GM12878 (cell line): Measurements from ENCODE around the gene PLA2G12B. TPM values are rescaled to one million over a fixed set of nuclear protein-coding genes. Genes with fewer than 3 reads are reported as not detected.

Experiments used
- ATAC-seq: fragments of 200-7000 bp; cut with Tn5 transposase; 3 replicates; pipeline ENCODE4 v1.9.1; 2020; ENCODE audit warnings: mild to moderate bottlenecking, moderate library complexity
- BruUV-seq: library from RNA; stranded (reverse); fragments of 400-500 nt; replicated peaks from 2 replicates; lab custom pipeline; 2021; lab: Mats Ljungman, UMichigan
- CTCF ChIA-PET: fragments of 300-600 bp; sonication (Branson Sonifier 250); formaldehyde crosslinking; extraction: SDS; loops from one replicate; lab custom pipeline; 2021; ENCODE audit warnings: inconsistent platforms; lab: Yijun Ruan, JAX
- POLR2A ChIA-PET: fragments of 350-600 bp; formaldehyde crosslinking; extraction: SDS; loops from one replicate; lab custom pipeline; 2021; ENCODE audit warnings: inconsistent platforms; lab: Charles Lee
- RAD21 ChIA-PET: fragments of 300-600 bp; sonication (Branson Sonifier 250); formaldehyde crosslinking; loops from one replicate; lab custom pipeline; 2023; ENCODE audit warnings: antibody characterized with exemption; ENCODE audit not compliant: unreplicated experiment; lab: Charles Lee
- SMC1A ChIA-PET: fragments of 300-600 bp; sonication (Branson Sonifier 250); formaldehyde crosslinking; loops from one replicate; lab custom pipeline; 2023; ENCODE audit not compliant: unreplicated experiment, uncharacterized antibody; lab: Charles Lee
- DNase-seq: peaks from one replicate; pipeline ENCODE4 v3.0.0-alpha.2; 2011; ENCODE audit warnings: low read depth, low spot score
- FAIRE-seq: peaks from 3 replicates; lab custom pipeline; 2011; peaks lifted over from hg19 to GRCh38; lab: Jason Lieb, UNC
- H2AFZ ChIP-seq: 2 replicates; pipeline ENCODE4 v1.6.0; 2011; ENCODE audit warnings: low read depth, low read length, control low read depth; ENCODE audit not compliant: control insufficient read depth
- H3K27ac ChIP-seq: 2 replicates; pipeline ENCODE4 v1.5.1; 2011; ENCODE audit warnings: control low read depth; ENCODE audit not compliant: control insufficient read depth, insufficient read depth
- H3K27me3 ChIP-seq, 2 experiments: replicated peaks in 1 of 2; 2 replicates each; pipeline versions ENCODE4 v1.6.0 to v1.6.1; 2011; ENCODE audit warnings: low read length in 1 of 2; ENCODE audit not compliant: control insufficient read depth in 2 of 2, insufficient read depth in 2 of 2
- H3K36me3 ChIP-seq, 2 experiments: 2 replicates each; pipeline ENCODE4 v1.5.1; 2011; ENCODE audit warnings: low read length in 1 of 2; ENCODE audit not compliant: control insufficient read depth in 2 of 2, insufficient read depth in 2 of 2
- H3K4me1 ChIP-seq: 2 replicates; pipeline ENCODE4 v1.6.1; 2011; ENCODE audit warnings: mild to moderate bottlenecking, low read length, moderate library complexity, mixed read lengths; ENCODE audit not compliant: control insufficient read depth, insufficient read depth
- H3K4me2 ChIP-seq: 2 replicates; pipeline ENCODE4 v1.6.0; 2011; ENCODE audit warnings: control low read depth; ENCODE audit not compliant: control insufficient read depth, insufficient read depth
- H3K4me3 ChIP-seq: fragments of 200-600 bp; sonication (generic); 2 replicates; pipeline ENCODE4 v1.5.1; 2016
- H3K79me2 ChIP-seq: 2 replicates; pipeline ENCODE4 v1.6.0; 2011; ENCODE audit warnings: low read length; ENCODE audit not compliant: control insufficient read depth, insufficient read depth
- H3K9ac ChIP-seq: 2 replicates; pipeline ENCODE4 v1.8.0; 2011; ENCODE audit warnings: low read length, control low read depth, mixed read lengths; ENCODE audit not compliant: control insufficient read depth, insufficient read depth
- H3K9me3 ChIP-seq: replicated peaks from 3 replicates; pipeline ENCODE4 v1.5.1; 2011; ENCODE audit warnings: mild to moderate bottlenecking, low read length; ENCODE audit not compliant: control insufficient read depth, insufficient read depth
- H4K20me1 ChIP-seq: 2 replicates; pipeline ENCODE4 v1.6.0; 2011; ENCODE audit not compliant: control insufficient read depth, insufficient read depth
- BCL11A ChIP-seq: IDR thresholded peaks from 2 replicates; pipeline ENCODE4 v1.6.1; 2011; ENCODE audit warnings: low read depth, low read length
- CBX5 ChIP-seq: sonication (generic); IDR thresholded peaks from 2 replicates; pipeline ENCODE4 v1.6.1; 2016; ENCODE audit warnings: low read depth, moderate library complexity, mild to moderate bottlenecking, inconsistent platforms
- CHD2 ChIP-seq: IDR thresholded peaks from 2 replicates; pipeline ENCODE4 v1.6.1; 2011; ENCODE audit warnings: low read depth, low read length, improper control_type of control experiment, borderline replicate concordance
- EED ChIP-seq: sonication (generic); IDR thresholded peaks from 2 replicates; pipeline ENCODE4 v1.6.1; 2016; ENCODE audit warnings: antibody characterized with exemption, low read depth
- FOXK2 ChIP-seq: fragments of 450-650 bp; IDR thresholded peaks from 2 replicates; pipeline ENCODE4 v1.6.1; 2017; ENCODE audit warnings: mild to moderate bottlenecking, moderate library complexity
- GATAD2B ChIP-seq: fragments of 450-650 bp; conservative IDR thresholded peaks from 2 replicates; pipeline ENCODE4 v1.6.1; 2017; ENCODE audit warnings: low read depth, mild to moderate bottlenecking, moderate library complexity
- KAT2A ChIP-seq: conservative IDR thresholded peaks from 2 replicates; pipeline ENCODE4 v1.6.1; 2011; ENCODE audit warnings: low read depth, low read length; ENCODE audit not compliant: control insufficient read depth
- NBN ChIP-seq: fragments of 450-650 bp; IDR thresholded peaks from 2 replicates; pipeline ENCODE4 v1.6.1; 2016
- PML ChIP-seq: IDR thresholded peaks from 2 replicates; pipeline ENCODE4 v1.6.1; 2012; ENCODE audit warnings: low read length, inconsistent platforms
- POU2F2 ChIP-seq: IDR thresholded peaks from 3 replicates; pipeline ENCODE4 v1.6.1; 2011; ENCODE audit warnings: low read depth, mild to moderate bottlenecking, low read length, borderline replicate concordance
- RBBP5 ChIP-seq: fragments of 200-600 bp; sonication (generic); conservative IDR thresholded peaks from 2 replicates; pipeline ENCODE4 v1.6.1; 2016
- RELB ChIP-seq: fragments of 450-650 bp; IDR thresholded peaks from 2 replicates; pipeline ENCODE4 v1.6.1; 2017; ENCODE audit warnings: low read depth, mild to moderate bottlenecking, moderate library complexity
- SMARCA5 ChIP-seq: fragments of 450-650 bp; IDR thresholded peaks from 2 replicates; pipeline ENCODE4 v1.6.1; 2017; ENCODE audit warnings: mild to moderate bottlenecking
- SREBF2 ChIP-seq: IDR thresholded peaks from 2 replicates; pipeline ENCODE4 v1.6.1; 2012; ENCODE audit warnings: mild to moderate bottlenecking, low read length
- WGBS: methylation state at CpG from one replicate; pipeline ENCODE4 v1.1.6; 2016; ENCODE audit warnings: low lambda C conversion rate; ENCODE audit not compliant: insufficient replicate concordance, insufficient coverage; ENCODE audit errors: missing lambda C conversion rate; 5-methylcytosine and 5-hydroxymethylcytosine counted together
- in situ Hi-C: fragments of 300-500 bp; cut with MboI; formaldehyde crosslinking; loops from 9 replicates; pipeline ENCODE4 v1.14.3; 2018; ENCODE audit warnings: mixed read lengths
- intact Hi-C: fragments of 100-400 bp; cut with micrococcal nuclease; formaldehyde crosslinking; loops from one replicate; pipeline ENCODE4 v1.14.2; 2022; ENCODE audit not compliant: unreplicated experiment
- polyA plus RNA-seq, 11 experiments: library from polyadenylated mRNA; depleted of rRNA in 4 of 11; unstranded in 6 of 11; stranded (reverse) in 5 of 11; fragments of >200 nt; fragmentation: Nextera tagmentation in 4 of 11; fragmentation: Illumina TruSeq in 1 of 11; extraction: Ambion mirVana in 4 of 11; extraction: Trizol in 1 of 11; gene quantifications; 1 replicate in 1 of 11; 2 replicates in 10 of 11; pipeline versions ENCODE4 v1.2.1 to v1.2.3, GENCODE V29; 2011 to 2016; ENCODE audit warnings: inconsistent platforms in 2 of 11, missing spikeins in 2 of 11, low read depth in 1 of 11
- total RNA-seq, 4 experiments: library from RNA; depleted of rRNA in 3 of 4; stranded (reverse); fragments of >200 nt in 3 of 4; fragmentation: Illumina TruSeq in 1 of 4; extraction: Trizol in 1 of 4; gene quantifications; 2 replicates each; pipeline versions ENCODE4 v1.2.1 to v1.2.3, GENCODE V29; 2013 to 2021
- TF ChIP-seq, protein P1 (sequence below): IDR thresholded peaks from 2 replicates; pipeline ENCODE4 v1.6.1; 2011; ENCODE audit warnings: low read depth, mild to moderate bottlenecking, low read length, moderate library complexity, borderline replicate concordance; ENCODE audit errors: extremely low read depth
- TF ChIP-seq, protein P2 (sequence below): fragments of 450-650 bp; IDR thresholded peaks from 2 replicates; pipeline ENCODE4 v1.6.1; 2017; ENCODE audit warnings: mild to moderate bottlenecking
- TF ChIP-seq, protein P3 (sequence below): fragments of 450-650 bp; conservative IDR thresholded peaks from 2 replicates; pipeline ENCODE4 v1.6.1; 2017; ENCODE audit warnings: mild to moderate bottlenecking, moderate library complexity
- TF ChIP-seq, protein P4 (sequence below): fragments of 450-650 bp; IDR thresholded peaks from 2 replicates; pipeline ENCODE4 v1.6.1; 2014; ENCODE audit warnings: mild to moderate bottlenecking

PLA2G12B gene
- total and polyA plus RNA-seq, 10 of the 15 experiments (the other 5 are each of a cell fraction or from before 2014, with no cell fraction given): not detected

DNA sequence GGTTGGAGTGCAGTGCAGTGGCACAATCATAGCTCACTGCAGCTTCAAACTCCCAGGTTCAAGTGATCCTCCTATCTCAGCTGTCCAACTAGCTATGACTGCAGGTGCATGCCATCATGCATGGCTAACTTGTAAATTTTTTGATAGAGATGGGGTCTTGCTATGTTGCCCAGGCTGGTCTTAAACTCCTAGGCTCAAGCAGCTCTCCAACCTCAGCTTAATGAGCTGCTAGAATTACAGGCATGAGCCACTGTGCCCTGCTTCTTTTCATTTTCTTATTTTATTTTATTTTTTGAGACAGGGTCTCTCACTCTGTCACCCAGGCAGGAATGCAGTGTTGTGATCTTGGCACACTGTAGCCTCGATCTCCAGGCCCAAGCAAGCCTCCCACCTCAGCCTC, 7.6 kb downstream of the PLA2G12B start:
- Histone ChIP-seq H3K4me3 (no peak overlapping the region), H3K36me3 (no peaks in the 10 kb centered on the region), H3K79me2 (no peaks in the 10 kb centered on the region), H4K20me1 (no peaks in the 10 kb centered on the region), H3K27me3 (no peaks in the 10 kb centered on the region), H3K4me1 (no peaks in the 10 kb centered on the region), H3K27ac (no peak overlapping the region), H2AFZ (no peak overlapping the region), H3K9ac (no peak overlapping the region), H3K4me2 (no peak overlapping the region), H3K9me3 (no peaks in the 10 kb centered on the region)
- ATAC-seq (no peak), FAIRE-seq (no peak), DNase-seq (no peak)
- intact Hi-C loops: no loop called here
- ChIA-PET RAD21 (no interaction called here), CTCF (no interaction called here), SMC1A (interaction anchor here (1.4 kb wide), 1 partner anchor 10 kb away, joined by 3 read pairs; no protein-coding TSS in a partner anchor), POLR2A (interaction anchor here (0.6 kb wide), 1 partner anchor 148 kb away, joined by 3 read pairs; no protein-coding TSS in a partner anchor)
- in situ Hi-C loops: no loop called here
- WGBS: 44% methylated on average over 1 of the region's 1 CpG
- BruUV-seq: no TSS peak
- no peak for TF ChIP-seq CHD2
- TF ChIP-seq SMARCA5: no peak
- TF ChIP-seq NBN: no peak
- no peak for TF ChIP-seq PML
- TF ChIP-seq BCL11A: no peak
- no peak for TF ChIP-seq GATAD2B
- TF ChIP-seq, protein P1, sequence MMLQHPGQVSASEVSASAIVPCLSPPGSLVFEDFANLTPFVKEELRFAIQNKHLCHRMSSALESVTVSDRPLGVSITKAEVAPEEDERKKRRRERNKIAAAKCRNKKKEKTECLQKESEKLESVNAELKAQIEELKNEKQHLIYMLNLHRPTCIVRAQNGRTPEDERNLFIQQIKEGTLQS: no peak
- TF ChIP-seq CBX5: no peak
- TF ChIP-seq, protein P2, sequence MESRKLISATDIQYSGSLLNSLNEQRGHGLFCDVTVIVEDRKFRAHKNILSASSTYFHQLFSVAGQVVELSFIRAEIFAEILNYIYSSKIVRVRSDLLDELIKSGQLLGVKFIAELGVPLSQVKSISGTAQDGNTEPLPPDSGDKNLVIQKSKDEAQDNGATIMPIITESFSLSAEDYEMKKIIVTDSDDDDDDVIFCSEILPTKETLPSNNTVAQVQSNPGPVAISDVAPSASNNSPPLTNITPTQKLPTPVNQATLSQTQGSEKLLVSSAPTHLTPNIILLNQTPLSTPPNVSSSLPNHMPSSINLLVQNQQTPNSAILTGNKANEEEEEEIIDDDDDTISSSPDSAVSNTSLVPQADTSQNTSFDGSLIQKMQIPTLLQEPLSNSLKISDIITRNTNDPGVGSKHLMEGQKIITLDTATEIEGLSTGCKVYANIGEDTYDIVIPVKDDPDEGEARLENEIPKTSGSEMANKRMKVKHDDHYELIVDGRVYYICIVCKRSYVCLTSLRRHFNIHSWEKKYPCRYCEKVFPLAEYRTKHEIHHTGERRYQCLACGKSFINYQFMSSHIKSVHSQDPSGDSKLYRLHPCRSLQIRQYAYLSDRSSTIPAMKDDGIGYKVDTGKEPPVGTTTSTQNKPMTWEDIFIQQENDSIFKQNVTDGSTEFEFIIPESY: no peak
- TF ChIP-seq RELB: no peak
- TF ChIP-seq KAT2A: no peak
- TF ChIP-seq EED: no peak
- TF ChIP-seq, protein P3, sequence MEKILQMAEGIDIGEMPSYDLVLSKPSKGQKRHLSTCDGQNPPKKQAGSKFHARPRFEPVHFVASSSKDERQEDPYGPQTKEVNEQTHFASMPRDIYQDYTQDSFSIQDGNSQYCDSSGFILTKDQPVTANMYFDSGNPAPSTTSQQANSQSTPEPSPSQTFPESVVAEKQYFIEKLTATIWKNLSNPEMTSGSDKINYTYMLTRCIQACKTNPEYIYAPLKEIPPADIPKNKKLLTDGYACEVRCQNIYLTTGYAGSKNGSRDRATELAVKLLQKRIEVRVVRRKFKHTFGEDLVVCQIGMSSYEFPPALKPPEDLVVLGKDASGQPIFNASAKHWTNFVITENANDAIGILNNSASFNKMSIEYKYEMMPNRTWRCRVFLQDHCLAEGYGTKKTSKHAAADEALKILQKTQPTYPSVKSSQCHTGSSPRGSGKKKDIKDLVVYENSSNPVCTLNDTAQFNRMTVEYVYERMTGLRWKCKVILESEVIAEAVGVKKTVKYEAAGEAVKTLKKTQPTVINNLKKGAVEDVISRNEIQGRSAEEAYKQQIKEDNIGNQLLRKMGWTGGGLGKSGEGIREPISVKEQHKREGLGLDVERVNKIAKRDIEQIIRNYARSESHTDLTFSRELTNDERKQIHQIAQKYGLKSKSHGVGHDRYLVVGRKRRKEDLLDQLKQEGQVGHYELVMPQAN: no peak
- TF ChIP-seq POU2F2: no peak
- no peak for TF ChIP-seq SREBF2
- TF ChIP-seq, protein P4, sequence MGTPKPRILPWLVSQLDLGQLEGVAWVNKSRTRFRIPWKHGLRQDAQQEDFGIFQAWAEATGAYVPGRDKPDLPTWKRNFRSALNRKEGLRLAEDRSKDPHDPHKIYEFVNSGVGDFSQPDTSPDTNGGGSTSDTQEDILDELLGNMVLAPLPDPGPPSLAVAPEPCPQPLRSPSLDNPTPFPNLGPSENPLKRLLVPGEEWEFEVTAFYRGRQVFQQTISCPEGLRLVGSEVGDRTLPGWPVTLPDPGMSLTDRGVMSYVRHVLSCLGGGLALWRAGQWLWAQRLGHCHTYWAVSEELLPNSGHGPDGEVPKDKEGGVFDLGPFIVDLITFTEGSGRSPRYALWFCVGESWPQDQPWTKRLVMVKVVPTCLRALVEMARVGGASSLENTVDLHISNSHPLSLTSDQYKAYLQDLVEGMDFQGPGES: no peak
- TF ChIP-seq RBBP5: no peak
- no peak for TF ChIP-seq FOXK2
